GM12878 (cell line): ENCODE measurements around the gene COG2. TPM values are rescaled to one million over a fixed set of nuclear protein-coding genes. Genes with fewer than 3 reads are reported as not detected.
A peak's percentile ranks its signal among the peaks of the same experiment; 100 is the strongest.

ENCODE experiments used
- ATAC-seq: fragments of 200-7000 bp; cut with Tn5 transposase; 3 replicates; pipeline ENCODE4 v1.9.1; 2020; ENCODE audit warnings: mild to moderate bottlenecking, moderate library complexity
- BruUV-seq: library from RNA; stranded (reverse); fragments of 400-500 nt; replicated peaks from 2 replicates; lab custom pipeline; 2021; lab: Mats Ljungman, UMichigan
- CTCF ChIA-PET: fragments of 300-600 bp; sonication (Branson Sonifier 250); formaldehyde crosslinking; extraction: SDS; loops from one replicate; lab custom pipeline; 2021; ENCODE audit warnings: inconsistent platforms; lab: Yijun Ruan, JAX
- POLR2A ChIA-PET: fragments of 350-600 bp; formaldehyde crosslinking; extraction: SDS; loops from one replicate; lab custom pipeline; 2021; ENCODE audit warnings: inconsistent platforms; lab: Charles Lee
- RAD21 ChIA-PET: fragments of 300-600 bp; sonication (Branson Sonifier 250); formaldehyde crosslinking; loops from one replicate; lab custom pipeline; 2023; ENCODE audit warnings: antibody characterized with exemption; ENCODE audit not compliant: unreplicated experiment; lab: Charles Lee
- SMC1A ChIA-PET: fragments of 300-600 bp; sonication (Branson Sonifier 250); formaldehyde crosslinking; loops from one replicate; lab custom pipeline; 2023; ENCODE audit not compliant: unreplicated experiment, uncharacterized antibody; lab: Charles Lee
- DNase-seq: peaks from one replicate; pipeline ENCODE4 v3.0.0-alpha.2; 2011; ENCODE audit warnings: low read depth, low spot score
- FAIRE-seq: peaks from 3 replicates; lab custom pipeline; 2011; peaks lifted over from hg19 to GRCh38; lab: Jason Lieb, UNC
- H2AFZ ChIP-seq: 2 replicates; pipeline ENCODE4 v1.6.0; 2011; ENCODE audit warnings: low read depth, low read length, control low read depth; ENCODE audit not compliant: control insufficient read depth
- H3K27ac ChIP-seq: 2 replicates; pipeline ENCODE4 v1.5.1; 2011; ENCODE audit warnings: control low read depth; ENCODE audit not compliant: control insufficient read depth, insufficient read depth
- H3K27me3 ChIP-seq, 2 experiments: replicated peaks in 1 of 2; 2 replicates each; pipeline versions ENCODE4 v1.6.0 to v1.6.1; 2011; ENCODE audit warnings: low read length in 1 of 2; ENCODE audit not compliant: control insufficient read depth in 2 of 2, insufficient read depth in 2 of 2
- H3K36me3 ChIP-seq, 2 experiments: 2 replicates each; pipeline ENCODE4 v1.5.1; 2011; ENCODE audit warnings: low read length in 1 of 2; ENCODE audit not compliant: control insufficient read depth in 2 of 2, insufficient read depth in 2 of 2
- H3K4me1 ChIP-seq: 2 replicates; pipeline ENCODE4 v1.6.1; 2011; ENCODE audit warnings: mild to moderate bottlenecking, low read length, moderate library complexity, mixed read lengths; ENCODE audit not compliant: control insufficient read depth, insufficient read depth
- H3K4me2 ChIP-seq: 2 replicates; pipeline ENCODE4 v1.6.0; 2011; ENCODE audit warnings: control low read depth; ENCODE audit not compliant: control insufficient read depth, insufficient read depth
- H3K4me3 ChIP-seq: fragments of 200-600 bp; sonication (generic); 2 replicates; pipeline ENCODE4 v1.5.1; 2016
- H3K79me2 ChIP-seq: 2 replicates; pipeline ENCODE4 v1.6.0; 2011; ENCODE audit warnings: low read length; ENCODE audit not compliant: control insufficient read depth, insufficient read depth
- H3K9ac ChIP-seq: 2 replicates; pipeline ENCODE4 v1.8.0; 2011; ENCODE audit warnings: low read length, control low read depth, mixed read lengths; ENCODE audit not compliant: control insufficient read depth, insufficient read depth
- H3K9me3 ChIP-seq: replicated peaks from 3 replicates; pipeline ENCODE4 v1.5.1; 2011; ENCODE audit warnings: mild to moderate bottlenecking, low read length; ENCODE audit not compliant: control insufficient read depth, insufficient read depth
- H4K20me1 ChIP-seq: 2 replicates; pipeline ENCODE4 v1.6.0; 2011; ENCODE audit not compliant: control insufficient read depth, insufficient read depth
- ASH2L ChIP-seq: fragments of 300-600, 200-600 bp; sonication (generic); IDR thresholded peaks from 2 replicates; pipeline ENCODE4 v1.6.1; 2017; ENCODE audit warnings: low read depth, mild to moderate bottlenecking, borderline replicate concordance
- CTCF ChIP-seq, 3 experiments: IDR thresholded peaks in 2 of 3; conservative IDR thresholded peaks in 1 of 3; 2 replicates each; pipeline ENCODE4 v1.5.1; 2011; ENCODE audit warnings: low read depth in 3 of 3, low read length in 3 of 3, mild to moderate bottlenecking in 3 of 3, control low read depth in 2 of 3, moderate library complexity in 2 of 3, inconsistent platforms in 1 of 3, mixed read lengths in 1 of 3; ENCODE audit not compliant: control insufficient read depth in 2 of 3, insufficient read depth in 1 of 3; ENCODE audit errors: extremely low read depth in 1 of 3
- E2F4 ChIP-seq: IDR thresholded peaks from 2 replicates; pipeline ENCODE4 v1.6.1; 2012; ENCODE audit warnings: low read depth, low read length, improper control_type of control experiment
- JUNB ChIP-seq: IDR thresholded peaks from 2 replicates; pipeline ENCODE4 v1.6.1; 2016; ENCODE audit warnings: antibody characterized with exemption, mild to moderate bottlenecking
- NFYA ChIP-seq: IDR thresholded peaks from 2 replicates; pipeline ENCODE4 v1.6.1; 2011; ENCODE audit warnings: low read depth, mild to moderate bottlenecking, low read length, improper control_type of control experiment, borderline replicate concordance
- RAD21 ChIP-seq: IDR thresholded peaks from 2 replicates; pipeline ENCODE4 v1.6.1; 2011; ENCODE audit warnings: mild to moderate bottlenecking, low read depth, low read length, moderate library complexity; ENCODE audit not compliant: insufficient read depth
- SMC3 ChIP-seq: IDR thresholded peaks from 2 replicates; pipeline ENCODE4 v1.6.1; 2011; ENCODE audit warnings: low read length, improper control_type of control experiment, borderline replicate concordance
- YY1 ChIP-seq: IDR thresholded peaks from 2 replicates; pipeline ENCODE4 v1.6.1; 2011; ENCODE audit warnings: low read depth, mild to moderate bottlenecking, low read length
- WGBS: methylation state at CpG from one replicate; pipeline ENCODE4 v1.1.6; 2016; ENCODE audit warnings: low lambda C conversion rate; ENCODE audit not compliant: insufficient replicate concordance, insufficient coverage; ENCODE audit errors: missing lambda C conversion rate; 5-methylcytosine and 5-hydroxymethylcytosine counted together
- in situ Hi-C: fragments of 300-500 bp; cut with MboI; formaldehyde crosslinking; loops from 9 replicates; pipeline ENCODE4 v1.14.3; 2018; ENCODE audit warnings: mixed read lengths
- intact Hi-C: fragments of 100-400 bp; cut with micrococcal nuclease; formaldehyde crosslinking; loops from one replicate; pipeline ENCODE4 v1.14.2; 2022; ENCODE audit not compliant: unreplicated experiment
- polyA plus RNA-seq, 11 experiments: library from polyadenylated mRNA; depleted of rRNA in 4 of 11; unstranded in 6 of 11; stranded (reverse) in 5 of 11; fragments of >200 nt; fragmentation: Nextera tagmentation in 4 of 11; fragmentation: Illumina TruSeq in 1 of 11; extraction: Ambion mirVana in 4 of 11; extraction: Trizol in 1 of 11; gene quantifications; 1 replicate in 1 of 11; 2 replicates in 10 of 11; pipeline versions ENCODE4 v1.2.1 to v1.2.3, GENCODE V29; 2011 to 2016; ENCODE audit warnings: inconsistent platforms in 2 of 11, missing spikeins in 2 of 11, low read depth in 1 of 11
- total RNA-seq, 4 experiments: library from RNA; depleted of rRNA in 3 of 4; stranded (reverse); fragments of >200 nt in 3 of 4; fragmentation: Illumina TruSeq in 1 of 4; extraction: Trizol in 1 of 4; gene quantifications; 2 replicates each; pipeline versions ENCODE4 v1.2.1 to v1.2.3, GENCODE V29; 2013 to 2021

The COG2 gene
- total and polyA plus RNA-seq, 10 of the 15 experiments (the other 5 are each of a cell fraction or from before 2014, with no cell fraction given) = 15.0 to 31.5 (median 28.3) TPM

GRCh38 chr1:230632273-230632873 is 9.9 kb upstream of the COG2 start:
- no peak overlapping the region for H3K4me3 ChIP-seq
- peak; percentile 90 for ATAC-seq
- TF ChIP-seq RAD21 = peak; percentile 53
- no peak for TF ChIP-seq ASH2L
- TF ChIP-seq JUNB = no peak
- 0 out of 2 replicates have a peak, but pooled peaks have one; percentile 34 for TF ChIP-seq YY1
- peak; percentile 48 to 69 (median 53); a peak in 5 of 6 replicates for TF ChIP-seq CTCF (IDR thresholded peaks at IDR 0.05 in 2 of 3, conservative IDR thresholded peaks at IDR 0.05 in 1 of 3; ENCODE audit: control insufficient read depth in 2 of 3, extremely low read depth in 1 of 3, insufficient read depth in 1 of 3, low read depth in 3 of 3, low read length in 3 of 3)
- no peak for TF ChIP-seq E2F4
- TF ChIP-seq NFYA = no peak
- TF ChIP-seq SMC3 = peak; percentile 33; the same call in 1 of the 2 replicates
- TF ChIP-seq, all 136 proteins: peak for 4
- Histone ChIP-seq H2AFZ (no peak overlapping the region), H3K36me3 (no peaks in the 10 kb centered on the region), H3K9ac (no peak overlapping the region), H3K4me1 (no peaks in the 10 kb centered on the region; the same call in 1 of the 2 replicates), H3K79me2 (no peaks in the 10 kb centered on the region), H4K20me1 (no peaks in the 10 kb centered on the region), H3K27ac (no peak overlapping the region), H3K4me2 (no peak overlapping the region), H3K9me3 (no peaks in the 10 kb centered on the region; the same call in 2 of the 3 replicates), H3K27me3 (peaks cover 0 to 2% of the 10 kb centered on the region in 2 experiments; a peak in 1 of 4 replicates)
- WGBS = 25% methylated on average over 4 of the region's 4 CpGs
- FAIRE-seq (no peak), DNase-seq (no peak)
- intact Hi-C loops = loop anchor here (2.0 kb wide), 1 partner anchor 578 kb away; no protein-coding TSS in a partner anchor
- BruUV-seq = no TSS peak
- in situ Hi-C loops = loop anchor here (10.0 kb wide), 1 partner anchor 582 kb away; no protein-coding TSS in a partner anchor
- ChIA-PET SMC1A (no interaction called here), CTCF (no interaction called here), POLR2A (no interaction called here), RAD21 (no interaction called here)
